Cardiac fibroblast (primary cell): ENCODE data around the gene SLAMF7.

Source experiments
- DNase-seq, 2 donors: peaks; one replicate each; pipeline versions ENCODE4 v3.0.0 to v3.0.0-alpha.2; 2010; ENCODE audit warnings: low read depth in 2 of 2
- H3K4me3 ChIP-seq, 2 donors: replicated peaks in 1 of 2; 1 replicate in 1 of 2; 2 replicates in 1 of 2; pipeline ENCODE4 v1.5.1; 2011; ENCODE audit warnings: low read depth in 2 of 2, low read length in 2 of 2, mild to moderate bottlenecking in 2 of 2, moderate library complexity in 1 of 2
- CTCF ChIP-seq: IDR thresholded peaks from one replicate; pipeline ENCODE4 v1.5.1; 2011; ENCODE audit warnings: low read depth, mild to moderate bottlenecking, low read length, inconsistent platforms

SLAMF7 gene

GRCh38 chr1:160767395-160768294 lies 28.6 kb downstream of the SLAMF7 start:
- TF ChIP-seq CTCF, result no peak
- DNase-seq, result no peak
- H3K4me3 ChIP-seq, result no peak overlapping the region

GRCh38 chr1:160768295-160768657 lies 29.2 kb downstream of the SLAMF7 start:
- peak; percentile 38 for TF ChIP-seq CTCF
- DNase-seq, result peak; percentile 6 to 22
- H3K4me3 ChIP-seq, result no peak overlapping the region

- no peak for DNase-seq
- TF ChIP-seq CTCF, result no peak
- H3K4me3 ChIP-seq, result no peak overlapping the region
Measured at GRCh38 chr1:160772331-160772730, 33.3 kb downstream of the SLAMF7 start.

GRCh38 chr1:160773093-160773492 lies 34.0 kb downstream of the SLAMF7 start:
- H3K4me3 ChIP-seq, result no peak overlapping the region
- no peak for TF ChIP-seq CTCF
- no peak for DNase-seq

GRCh38 chr1:160774886-160775719 lies 36.1 kb downstream of the SLAMF7 start:
- no peak for DNase-seq
- H3K4me3 ChIP-seq, result no peak overlapping the region
- TF ChIP-seq CTCF, result no peak

GRCh38 chr1:160776178-160776577 lies 37.1 kb downstream of the SLAMF7 start:
- no peak for TF ChIP-seq CTCF
- no peak overlapping the region for H3K4me3 ChIP-seq
- DNase-seq, result no peak
